HFFc6 (cell line): ENCODE results near the gene LYSMD3. TPM values are rescaled to one million over a fixed set of nuclear protein-coding genes. Genes with fewer than 3 reads are reported as not detected.

ENCODE experiments used
- DNase-seq: peaks from one replicate; pipeline ENCODE4 v3.0.0-alpha.2; 2018
- H3K27ac Mint-ChIP-seq: 2 replicates; pipeline ENCODE4 v1.8.0; 2020; ENCODE audit warnings: mild to moderate bottlenecking, mixed read lengths
- H3K27me3 Mint-ChIP-seq: 2 replicates; pipeline ENCODE4 v1.8.0; 2021; ENCODE audit warnings: mild to moderate bottlenecking, moderate library complexity, mixed read lengths; ENCODE audit not compliant: insufficient read depth
- H3K36me3 Mint-ChIP-seq: 2 replicates; pipeline ENCODE4 v1.8.0; 2021; ENCODE audit warnings: low read depth, mixed read lengths
- H3K4me1 Mint-ChIP-seq: 2 replicates; pipeline ENCODE4 v1.8.0; 2020; ENCODE audit warnings: low read depth, mixed read lengths
- H3K4me3 Mint-ChIP-seq: 2 replicates; pipeline ENCODE4 v1.8.0; 2020; ENCODE audit warnings: mild to moderate bottlenecking, moderate library complexity, mixed read lengths
- H3K9me3 Mint-ChIP-seq: 2 replicates; pipeline ENCODE4 v1.8.0; 2020; ENCODE audit warnings: mild to moderate bottlenecking, mixed read lengths
- CTCF ChIP-seq: fragments of 200-600 bp; sonication (generic); IDR thresholded peaks from 2 replicates; pipeline ENCODE4 v1.5.0; 2021; ENCODE audit warnings: antibody characterized with exemption, mild to moderate bottlenecking
- total RNA-seq, 6 experiments: library from RNA; stranded (reverse); fragmentation: NEBNext Ultra II Directional; extraction: Animal tissue kit (Norgen Biotek cat#: 25700); gene quantifications; 2 replicates in 1 of 6; 3 replicates in 5 of 6; pipeline ENCODE4 v1.2.3, GENCODE V29; 2021

LYSMD3 gene
- total RNA-seq, 6 experiments from 2014 or later = 28.5 to 34.8 (median 31.6) TPM

DNA sequence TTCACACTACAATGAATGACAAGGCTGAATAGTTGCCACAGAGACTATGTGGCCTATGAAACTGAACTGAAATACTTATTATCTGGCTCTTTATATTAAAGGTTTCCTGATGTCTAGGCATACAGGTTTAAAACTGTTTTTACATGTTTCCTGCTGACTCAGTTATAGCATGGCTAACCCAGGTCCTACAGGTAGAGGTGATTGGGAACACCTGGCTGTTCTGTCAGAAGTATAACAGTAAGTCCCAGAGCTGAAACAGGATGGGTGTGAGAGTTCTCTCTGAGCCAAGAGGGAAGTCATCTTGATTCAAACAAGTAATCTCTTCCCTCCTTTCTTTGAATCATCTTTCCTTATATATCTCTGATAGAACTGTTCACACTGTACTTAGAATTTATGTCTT is 24.3 kb upstream of the LYSMD3 start:
- no peak overlapping the region for H3K27ac Mint-ChIP-seq
- peaks cover 26% of the 10 kb centered on the region for H3K27me3 Mint-ChIP-seq
- TF ChIP-seq CTCF = no peak
- no peaks in the 10 kb centered on the region for H3K36me3 Mint-ChIP-seq
- H3K4me1 Mint-ChIP-seq = no peaks in the 10 kb centered on the region
- H3K4me3 Mint-ChIP-seq = no peak overlapping the region
- no peaks in the 10 kb centered on the region for H3K9me3 Mint-ChIP-seq
- no peak for DNase-seq

DNA sequence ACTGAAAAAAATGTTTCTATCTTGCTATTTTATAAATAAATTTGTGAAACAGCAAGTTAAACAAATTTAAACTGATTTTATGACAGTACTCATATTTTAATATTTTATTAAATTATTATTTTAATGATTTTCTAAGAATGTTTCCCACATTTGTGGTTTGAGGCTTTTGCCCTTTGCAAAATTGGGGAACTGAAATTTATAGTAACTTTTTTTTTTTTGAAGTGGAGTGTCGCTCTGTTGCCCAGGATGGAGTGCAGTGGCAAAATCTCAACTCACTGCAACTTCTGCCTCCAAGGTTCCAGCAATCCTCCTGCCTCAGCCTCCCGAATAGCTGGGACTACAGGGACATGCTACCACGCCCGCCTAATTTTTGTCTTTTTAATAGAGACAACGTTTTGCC is 22.0 kb upstream of the LYSMD3 start:
- Mint-ChIP-seq H3K4me3 (no peak overlapping the region), H3K27me3 (peaks cover 13% of the 10 kb centered on the region), H3K36me3 (no peaks in the 10 kb centered on the region), H3K27ac (no peak overlapping the region), H3K9me3 (no peaks in the 10 kb centered on the region), H3K4me1 (peaks cover 6% of the 10 kb centered on the region)
- DNase-seq = no peak
- no peak for TF ChIP-seq CTCF

GRCh38 chr5:90550963-90551362 is 21.6 kb upstream of the LYSMD3 start:
- Mint-ChIP-seq H3K27ac (no peak overlapping the region), H3K4me3 (no peak overlapping the region), H3K9me3 (no peaks in the 10 kb centered on the region), H3K36me3 (no peaks in the 10 kb centered on the region), H3K4me1 (peaks cover 6% of the 10 kb centered on the region), H3K27me3 (peaks cover 12% of the 10 kb centered on the region)
- no peak for TF ChIP-seq CTCF
- no peak for DNase-seq

DNA sequence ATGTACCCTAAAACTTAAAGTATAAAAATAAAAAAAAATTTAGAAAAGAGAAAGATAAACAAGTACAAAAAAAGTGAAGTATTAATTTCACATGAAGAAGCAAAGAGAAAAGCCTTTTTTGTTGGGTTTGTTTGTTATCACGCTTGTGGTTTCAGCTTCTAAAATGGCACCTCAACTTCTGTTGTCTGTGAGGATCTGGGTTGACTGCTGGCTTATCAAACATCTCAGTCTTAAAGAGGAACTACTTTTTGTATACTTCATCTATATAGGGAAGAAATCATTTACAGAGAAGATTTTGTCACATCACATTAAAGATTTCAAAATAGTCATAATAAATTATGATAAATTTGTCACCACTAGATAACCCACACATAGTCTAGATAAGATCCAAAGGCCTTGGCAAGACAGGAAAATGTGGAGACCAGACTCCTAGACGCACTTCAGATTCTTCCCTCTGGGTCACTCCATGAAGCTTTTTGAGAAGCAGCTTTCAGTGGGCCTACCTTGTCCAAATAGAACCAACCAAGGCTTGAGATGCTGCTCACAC is 20.4 kb upstream of the LYSMD3 start:
- Mint-ChIP-seq H3K27me3 (peaks cover 13% of the 10 kb centered on the region), H3K4me1 (peaks cover 6% of the 10 kb centered on the region), H3K36me3 (no peaks in the 10 kb centered on the region), H3K4me3 (no peak overlapping the region), H3K27ac (no peak overlapping the region), H3K9me3 (no peaks in the 10 kb centered on the region)
- TF ChIP-seq CTCF = no peak
- no peak for DNase-seq

GRCh38 chr5:90549223-90549622 is 19.8 kb upstream of the LYSMD3 start:
- H3K36me3 Mint-ChIP-seq = no peaks in the 10 kb centered on the region
- no peak for TF ChIP-seq CTCF
- peaks cover 10% of the 10 kb centered on the region for H3K27me3 Mint-ChIP-seq
- H3K27ac Mint-ChIP-seq = no peak overlapping the region
- H3K9me3 Mint-ChIP-seq = no peaks in the 10 kb centered on the region
- H3K4me1 Mint-ChIP-seq = peaks cover 6% of the 10 kb centered on the region
- H3K4me3 Mint-ChIP-seq = no peak overlapping the region
- DNase-seq = no peak
